Natural killer cell (primary cell): Measurements from ENCODE around the gene TOGARAM1. TPM values are rescaled to one million over a fixed set of nuclear protein-coding genes. Genes with fewer than 3 reads are reported as not detected.

Experiments
- ATAC-seq, 3 donors: fragments of 150-1000 bp in 2 of 3; fragments of 200-7000 bp in 1 of 3; cut with Tn5 transposase; 1 replicate in 1 of 3; 2 replicates in 2 of 3; pipeline ENCODE4 v1.10.0; 2021; ENCODE audit warnings: mild to moderate bottlenecking in 2 of 3, moderate library complexity in 2 of 3
- DNase-seq, 2 donors: peaks; one replicate each; pipeline versions ENCODE4 v3.0.0 to v3.0.0-alpha.2; 2013 to 2021; ENCODE audit warnings: mixed read lengths in 1 of 2
- H3K27ac ChIP-seq: one replicate; pipeline ENCODE4 v1.5.1; 2013; ENCODE audit warnings: mild to moderate bottlenecking, low read length
- H3K27me3 ChIP-seq: one replicate; pipeline ENCODE4 v1.6.1; 2013; ENCODE audit warnings: low read length; ENCODE audit not compliant: control insufficient read depth, insufficient read depth
- H3K36me3 ChIP-seq: one replicate; pipeline ENCODE4 v1.6.1; 2013; ENCODE audit warnings: low read length; ENCODE audit not compliant: control insufficient read depth, insufficient read depth
- H3K4me1 ChIP-seq: one replicate; pipeline ENCODE4 v1.6.1; 2013; ENCODE audit warnings: low read length; ENCODE audit not compliant: control insufficient read depth, insufficient read depth
- H3K4me3 ChIP-seq: one replicate; pipeline ENCODE4 v1.5.1; 2013; ENCODE audit warnings: low read length
- H3K9me3 ChIP-seq: one replicate; pipeline ENCODE4 v1.6.1; 2013; ENCODE audit warnings: low read length; ENCODE audit not compliant: control insufficient read depth, insufficient read depth
- H3K27ac Mint-ChIP-seq, 2 donors: one replicate each; pipeline ENCODE4 v1.8.0; 2022; ENCODE audit warnings: mild to moderate bottlenecking in 2 of 2, mixed read lengths in 2 of 2, moderate library complexity in 1 of 2
- H3K27me3 Mint-ChIP-seq, 2 donors: one replicate each; pipeline ENCODE4 v1.8.0; 2022; ENCODE audit warnings: low read depth in 2 of 2, mixed read lengths in 2 of 2
- H3K36me3 Mint-ChIP-seq: one replicate; pipeline ENCODE4 v1.8.0; 2022; ENCODE audit warnings: mixed read lengths
- H3K4me1 Mint-ChIP-seq, 2 donors: one replicate each; pipeline ENCODE4 v1.8.0; 2022; ENCODE audit warnings: mixed read lengths in 2 of 2
- H3K4me3 Mint-ChIP-seq: one replicate; pipeline ENCODE4 v1.8.0; 2022; ENCODE audit warnings: mild to moderate bottlenecking, moderate library complexity, mixed read lengths
- H3K9me3 Mint-ChIP-seq, 2 donors: one replicate each; pipeline ENCODE4 v1.8.0; 2022; ENCODE audit warnings: mixed read lengths in 2 of 2
- CTCF ChIP-seq: fragments of 200-600 bp; IDR thresholded peaks from one replicate; pipeline ENCODE4 v1.8.0; 2022; ENCODE audit warnings: antibody characterized with exemption
- WGBS: methylation state at CpG from one replicate; pipeline ENCODE4 v1.1.7; 2013; ENCODE audit warnings: missing lambda C conversion rate; ENCODE audit not compliant: insufficient coverage; 5-methylcytosine and 5-hydroxymethylcytosine counted together
- intact Hi-C: fragments of 100-400 bp; cut with micrococcal nuclease; formaldehyde crosslinking; loops from one replicate; pipeline ENCODE4 v1.14.2; 2022
- total RNA-seq, 4 donors: library from RNA; stranded (reverse); fragments of 120-200 nt in 1 of 4; gene quantifications; one replicate each; pipeline versions ENCODE4 v1.2.3 to v1.2.4, GENCODE V29; 2013 to 2022

The TOGARAM1 gene
- total RNA-seq, 3 donors from 2014 or later (not counting 1 experiment from before 2014, with no cell fraction given), result 17.4 to 21.4 (median 19.6) TPM

DNA sequence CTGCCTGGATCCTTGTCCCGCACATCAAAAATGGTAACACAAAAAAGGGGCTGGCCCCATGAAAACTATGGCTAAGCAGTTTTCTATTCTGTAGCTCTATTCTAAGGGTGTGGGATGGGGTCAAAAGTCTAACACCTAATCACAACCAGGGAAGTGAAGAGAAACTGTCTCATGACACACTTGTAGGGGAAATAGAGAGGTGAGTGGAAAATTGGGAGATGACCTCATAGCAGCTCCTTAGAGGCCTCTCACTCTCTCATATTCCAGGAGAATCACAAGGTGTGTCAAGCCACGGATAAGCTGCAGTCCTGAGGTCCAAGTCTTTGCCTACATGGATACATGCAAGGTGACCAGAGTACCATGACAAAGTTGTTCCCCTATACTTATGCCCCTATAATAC, 10.9 kb upstream of the TOGARAM1 start:
- Histone ChIP-seq H3K27ac (no peak overlapping the region), H3K36me3 (peaks cover 13% of the 10 kb centered on the region), H3K4me3 (no peak overlapping the region), H3K27me3 (no peaks in the 10 kb centered on the region), H3K9me3 (no peaks in the 10 kb centered on the region), H3K4me1 (peaks cover 3% of the 10 kb centered on the region)
- Mint-ChIP-seq H3K4me3 (no peak overlapping the region), H3K36me3 (peaks cover 7% of the 10 kb centered on the region), H3K9me3 (peaks cover 2 to 4% of the 10 kb centered on the region in 2 donors), H3K4me1 (peaks cover 43 to 49% of the 10 kb centered on the region in 2 donors), H3K27me3 (no peaks in the 10 kb centered on the region), H3K27ac (no peak overlapping the region)
- no peak for TF ChIP-seq CTCF
- no peak for ATAC-seq
- DNase-seq, result no peak
- intact Hi-C loops, result no loop called here
- 100% methylated on average over 2 of the region's 2 CpGs for WGBS

- Mint-ChIP-seq H3K36me3 (no peaks in the 10 kb centered on the region), H3K27ac (peak overlapping the region; percentile 32 to 66), H3K9me3 (no peaks in the 10 kb centered on the region), H3K4me1 (peaks cover 40 to 48% of the 10 kb centered on the region in 2 donors), H3K27me3 (no peaks in the 10 kb centered on the region), H3K4me3 (peak overlapping the region; percentile 35)
- intact Hi-C loops, result no loop called here
- TF ChIP-seq CTCF, result no peak
- Histone ChIP-seq H3K27ac (no peak overlapping the region), H3K36me3 (peaks cover 8% of the 10 kb centered on the region), H3K27me3 (no peaks in the 10 kb centered on the region), H3K4me3 (no peak overlapping the region), H3K4me1 (peaks cover 3% of the 10 kb centered on the region), H3K9me3 (no peaks in the 10 kb centered on the region)
- ATAC-seq, result no peak
- no peak for DNase-seq
- WGBS, result 88% methylated on average over 2 of the region's 4 CpGs
These were observed 9.4 kb upstream of the TOGARAM1 start for GRCh38 chr14:44952391-44953110.

GRCh38 chr14:44954750-44955149, 7.2 kb upstream of the TOGARAM1 start:
- WGBS, result no CpG with 5 or more reads among the region's 3 CpGs
- no peaks in the 10 kb centered on the region for H3K9me3 ChIP-seq
- Mint-ChIP-seq H3K27ac (no peak overlapping the region), H3K9me3 (no peaks in the 10 kb centered on the region), H3K36me3 (no peaks in the 10 kb centered on the region), H3K4me1 (peaks cover 36 to 39% of the 10 kb centered on the region in 2 donors), H3K4me3 (no peak overlapping the region), H3K27me3 (no peaks in the 10 kb centered on the region)
- no peak overlapping the region for H3K4me3 ChIP-seq
- intact Hi-C loops, result no loop called here
- H3K27me3 ChIP-seq, result no peaks in the 10 kb centered on the region
- DNase-seq (no peak), ATAC-seq (no peak)
- H3K27ac ChIP-seq, result no peak overlapping the region
- peaks cover 3% of the 10 kb centered on the region for H3K4me1 ChIP-seq
- H3K36me3 ChIP-seq, result peaks cover 8% of the 10 kb centered on the region
- TF ChIP-seq CTCF, result no peak

DNA sequence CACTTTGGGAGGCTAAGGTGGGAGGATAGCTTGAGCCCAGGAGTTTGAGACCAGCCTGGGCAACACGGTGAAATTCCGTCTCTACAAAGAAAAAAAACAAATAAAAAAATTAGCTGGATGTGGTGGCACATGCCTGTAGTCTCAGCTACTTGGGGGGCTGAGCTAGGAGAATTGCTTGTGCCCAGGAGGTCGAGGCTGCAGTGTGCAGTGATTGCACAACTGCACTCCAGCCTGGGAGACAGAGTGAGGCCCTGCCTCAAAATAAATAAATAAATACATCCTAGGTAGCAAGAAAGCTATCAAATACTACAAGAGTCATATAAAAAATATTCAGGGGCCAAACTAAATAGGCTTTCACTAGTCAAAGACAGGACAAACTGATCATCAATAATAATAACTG, 6.5 kb upstream of the TOGARAM1 start:
- DNase-seq (no peak), ATAC-seq (no peak)
- peaks cover 8% of the 10 kb centered on the region for H3K36me3 ChIP-seq
- no peak overlapping the region for H3K4me3 ChIP-seq
- H3K9me3 ChIP-seq, result no peaks in the 10 kb centered on the region
- no peaks in the 10 kb centered on the region for H3K27me3 ChIP-seq
- intact Hi-C loops, result no loop called here
- 81% methylated on average over 3 of the region's 3 CpGs for WGBS
- Mint-ChIP-seq H3K27ac (no peak overlapping the region), H3K4me1 (peaks cover 34 to 37% of the 10 kb centered on the region in 2 donors), H3K36me3 (no peaks in the 10 kb centered on the region), H3K4me3 (no peak overlapping the region), H3K27me3 (no peaks in the 10 kb centered on the region), H3K9me3 (no peaks in the 10 kb centered on the region)
- H3K4me1 ChIP-seq, result peaks cover 3% of the 10 kb centered on the region
- TF ChIP-seq CTCF, result no peak
- no peak overlapping the region for H3K27ac ChIP-seq
